NCI-H2107 (cell line): ENCODE measurements around the gene LAMP1.
"Not testable (repeated sequence)": the region's sequence is repeated elsewhere in the genome, so short reads cannot be mapped to it uniquely, and the experiment has no call there.

ENCODE experiments used
- DNase-seq: peaks from one replicate; lab custom pipeline; 2025; lab: John Stamatoyannopoulos, UW

The LAMP1 gene

GRCh38 chr13:113356596-113356995 lies 59.6 kb downstream of the LAMP1 start:
- DNase-seq: no peak

GRCh38 chr13:113357529-113357928 lies 60.5 kb downstream of the LAMP1 start:
- no peak for DNase-seq

- no peak for DNase-seq
Observed at GRCh38 chr13:113358653-113359190, 61.7 kb downstream of the LAMP1 start.

- no peak for DNase-seq
Observed at GRCh38 chr13:113359571-113359970, 62.5 kb downstream of the LAMP1 start.

GRCh38 chr13:113360446-113360845 lies 63.4 kb downstream of the LAMP1 start:
- DNase-seq: no peak

GRCh38 chr13:113361406-113361805 lies 64.4 kb downstream of the LAMP1 start:
- DNase-seq: no peak

- no peak for DNase-seq
Observed at GRCh38 chr13:113364311-113364889, 67.4 kb downstream of the LAMP1 start.

- DNase-seq: no peak
Observed at GRCh38 chr13:113364901-113365582, 68.0 kb downstream of the LAMP1 start.

- DNase-seq: no peak
Observed at GRCh38 chr13:113365583-113365970, 68.5 kb downstream of the LAMP1 start.

- no peak for DNase-seq
Observed at GRCh38 chr13:113365971-113366588, 69.0 kb downstream of the LAMP1 start.

GRCh38 chr13:113367020-113367560 lies 70.1 kb downstream of the LAMP1 start:
- DNase-seq: no peak

GRCh38 chr13:113367771-113368170 lies 70.7 kb downstream of the LAMP1 start:
- no peak for DNase-seq

- not testable (repeated sequence) for DNase-seq
Observed at GRCh38 chr13:113368353-113368752, 71.3 kb downstream of the LAMP1 start.

GRCh38 chr13:113369189-113369588 lies 72.2 kb downstream of the LAMP1 start:
- no peak for DNase-seq

- no peak for DNase-seq
Observed at GRCh38 chr13:113369881-113370280, 72.8 kb downstream of the LAMP1 start.

GRCh38 chr13:113371061-113371460 lies 74.0 kb downstream of the LAMP1 start:
- no peak for DNase-seq

- DNase-seq: not testable (repeated sequence)
Observed at GRCh38 chr13:113371701-113372100, 74.7 kb downstream of the LAMP1 start.
